DMS 273 (cell line): ENCODE data around the gene SUB1.
"Not testable (repeated sequence)": the region's sequence is repeated elsewhere in the genome, so short reads cannot be mapped to it uniquely, and the experiment has no call there.

ENCODE experiments used
- DNase-seq: peaks from one replicate; lab custom pipeline; 2025; ENCODE audit not compliant: unreplicated experiment; lab: John Stamatoyannopoulos, UW

The SUB1 gene

GRCh38 chr5:32585446-32586275, at the start of gene SUB1:
SUB1 (plus strand) TSS chr5:32585557; CDS start chr5:32588513, 2,956 bp downstream.
- peak; percentile 97 for DNase-seq

- no peak for DNase-seq
Measured at GRCh38 chr5:32536246-32536645, 49.1 kb upstream of the SUB1 start.

GRCh38 chr5:32537437-32538029, 47.8 kb upstream of the SUB1 start:
- not testable (repeated sequence) for DNase-seq

GRCh38 chr5:32538031-32538547, 47.3 kb upstream of the SUB1 start:
- DNase-seq, result no peak

GRCh38 chr5:32539981-32540845, 45.1 kb upstream of the SUB1 start:
- no peak for DNase-seq

GRCh38 chr5:32541241-32541640, 44.1 kb upstream of the SUB1 start:
- DNase-seq, result no peak

GRCh38 chr5:32542216-32543059, 42.9 kb upstream of the SUB1 start:
- DNase-seq, result no peak

- no peak for DNase-seq
Measured at GRCh38 chr5:32543291-32543690, 42.1 kb upstream of the SUB1 start.

- no peak for DNase-seq
Measured at GRCh38 chr5:32545102-32545800, 40.1 kb upstream of the SUB1 start.

- no peak for DNase-seq
Measured at GRCh38 chr5:32551194-32551593, 34.2 kb upstream of the SUB1 start.

GRCh38 chr5:32551865-32552264, 33.5 kb upstream of the SUB1 start:
- no peak for DNase-seq

GRCh38 chr5:32552491-32552890, 32.9 kb upstream of the SUB1 start:
- not testable (repeated sequence) for DNase-seq

- DNase-seq, result no peak
Measured at GRCh38 chr5:32552936-32553335, 32.4 kb upstream of the SUB1 start.

GRCh38 chr5:32554181-32554780, 31.1 kb upstream of the SUB1 start:
- DNase-seq, result not testable (repeated sequence)

GRCh38 chr5:32556543-32556942, 28.8 kb upstream of the SUB1 start:
- DNase-seq, result not testable (repeated sequence)

GRCh38 chr5:32559411-32559810, 25.9 kb upstream of the SUB1 start:
- DNase-seq, result no peak

- no peak for DNase-seq
Measured at GRCh38 chr5:32559921-32560320, 25.4 kb upstream of the SUB1 start.

- DNase-seq, result no peak
Measured at GRCh38 chr5:32562056-32562455, 23.3 kb upstream of the SUB1 start.

GRCh38 chr5:32562843-32563242, 22.5 kb upstream of the SUB1 start:
- DNase-seq, result peak; percentile 11
